G401.6 (cell line): ENCODE results near the gene C8B.

Experiments
- FAIRE-seq: peaks from 2 replicates; lab custom pipeline; 2012; peaks lifted over from hg19 to GRCh38; lab: Jason Lieb, UNC

C8B gene

DNA sequence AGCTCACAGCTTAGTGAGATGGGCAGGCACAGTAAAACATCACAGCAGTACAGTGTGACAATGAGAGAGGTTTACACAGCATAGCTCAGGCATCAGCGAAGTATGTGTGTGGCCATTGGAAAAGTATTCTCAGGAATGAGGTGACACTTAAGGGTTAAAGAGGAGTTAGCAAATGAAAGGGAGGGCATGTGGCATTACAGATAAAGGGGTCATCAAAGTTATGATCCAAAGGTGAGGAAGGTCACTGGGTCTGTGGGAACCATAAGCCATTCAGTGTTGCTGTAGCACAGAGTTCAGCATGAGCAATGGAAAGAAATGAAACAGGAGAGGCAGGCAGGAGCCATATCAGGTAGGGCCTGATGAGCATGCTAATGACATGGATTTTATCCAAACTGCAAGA is 4.5 kb upstream of the C8B start:
- FAIRE-seq, result no peak

DNA sequence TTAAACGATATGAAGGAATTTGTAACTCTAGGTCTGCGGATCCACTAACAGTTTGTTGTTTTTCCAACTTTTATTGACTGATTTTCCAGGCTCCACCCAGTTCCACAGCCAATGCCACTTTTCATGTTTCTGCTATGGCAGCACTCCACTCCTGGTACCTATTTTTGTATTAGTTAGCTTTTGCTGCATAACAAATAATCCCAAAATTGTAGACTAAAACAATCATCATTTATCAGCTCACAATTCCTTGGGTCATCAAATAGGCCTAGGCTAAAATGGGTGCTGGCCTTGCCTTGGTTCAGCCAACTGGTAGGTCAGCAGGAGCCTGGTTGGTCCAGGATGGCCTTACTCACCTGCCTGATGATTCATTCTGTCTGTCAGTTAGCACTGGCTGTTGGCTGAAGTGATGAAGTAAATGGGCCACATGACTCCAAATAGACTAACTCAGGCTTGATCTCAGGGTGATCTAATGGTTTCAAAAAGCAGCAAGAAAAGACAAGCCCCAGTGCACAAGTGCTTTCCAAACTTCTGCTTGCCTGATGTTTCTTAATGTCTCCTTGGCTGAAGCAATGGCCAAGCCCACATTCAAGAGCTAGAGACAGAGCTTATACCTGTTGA is 3.2 kb upstream of the C8B start:
- FAIRE-seq, result no peak

DNA sequence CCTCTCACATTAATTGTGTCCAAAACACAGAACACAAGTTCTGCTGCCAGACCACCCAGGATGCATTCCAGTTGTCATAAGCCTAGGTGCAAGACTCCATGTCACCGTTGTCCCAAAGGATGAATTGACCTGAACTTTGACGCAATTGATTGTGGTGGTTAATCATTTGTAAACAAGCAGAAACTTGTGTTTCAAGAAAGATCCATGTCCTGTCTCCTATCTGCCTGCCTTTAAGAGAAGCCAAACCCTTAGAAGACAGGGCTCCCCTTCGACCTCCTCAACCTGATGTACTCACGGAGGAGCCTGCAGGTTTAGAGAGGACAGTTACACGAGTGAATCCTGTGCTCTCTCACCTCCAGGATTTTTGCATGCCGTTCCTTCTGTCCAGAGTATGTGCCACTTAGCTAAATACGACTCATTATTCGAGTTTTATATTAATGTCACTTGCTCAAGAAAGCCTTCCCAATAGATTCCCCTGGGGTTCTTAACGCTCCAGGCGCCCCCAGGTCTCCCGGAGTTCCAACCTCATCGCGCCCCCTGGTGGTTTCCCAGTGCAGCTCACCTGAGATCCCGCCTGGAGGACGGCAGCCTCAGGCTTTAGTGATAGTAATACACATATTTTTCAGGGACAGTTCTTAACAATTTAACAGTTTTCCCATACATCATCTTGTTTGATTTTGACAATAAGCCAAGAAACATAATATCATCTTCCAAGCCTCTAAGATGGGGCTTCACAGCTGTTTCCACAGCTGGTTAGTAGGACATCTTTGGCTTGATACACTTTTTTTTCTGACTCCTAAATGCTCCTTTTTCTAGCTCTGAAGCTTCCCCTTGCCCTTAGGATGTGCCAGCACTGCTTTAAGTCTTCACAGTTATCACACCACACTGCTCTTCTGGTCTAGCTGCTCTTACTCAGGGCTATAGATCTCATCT is 2.4 kb upstream of the C8B start:
- FAIRE-seq, result no peak

DNA sequence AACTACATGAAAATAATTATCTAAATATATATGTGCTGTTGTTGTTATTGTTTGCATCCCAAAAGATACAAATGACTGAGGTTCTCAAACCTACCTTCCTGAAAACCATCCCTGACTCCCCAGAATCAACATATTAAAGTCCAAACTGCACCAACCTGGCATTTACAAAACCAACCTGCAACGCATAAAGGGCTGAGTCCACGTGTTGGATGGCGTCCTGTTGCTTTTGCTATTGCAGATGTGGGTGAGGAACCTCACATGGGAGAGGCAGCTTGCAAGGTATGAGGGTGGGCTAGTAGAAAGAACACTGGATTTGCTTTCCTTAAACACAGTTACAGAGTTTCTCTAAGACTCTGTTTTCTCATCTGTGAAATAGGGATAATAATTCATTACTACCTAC is 1.5 kb upstream of the C8B start:
- FAIRE-seq, result no peak

DNA sequence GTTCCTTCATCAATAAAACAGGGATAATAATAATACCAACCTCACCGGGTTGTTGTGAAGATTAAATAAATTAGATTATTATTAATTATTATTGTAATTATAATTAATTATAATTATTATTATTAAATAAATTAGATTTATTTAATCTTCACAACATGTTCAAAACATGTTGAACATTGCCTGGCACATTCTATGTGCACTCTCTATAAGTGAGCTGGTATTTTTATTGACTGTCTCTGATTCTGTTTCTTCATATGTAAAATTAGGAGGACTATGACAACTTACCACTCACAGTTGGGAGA is 834 bp upstream of the C8B start:
- FAIRE-seq, result no peak

DNA sequence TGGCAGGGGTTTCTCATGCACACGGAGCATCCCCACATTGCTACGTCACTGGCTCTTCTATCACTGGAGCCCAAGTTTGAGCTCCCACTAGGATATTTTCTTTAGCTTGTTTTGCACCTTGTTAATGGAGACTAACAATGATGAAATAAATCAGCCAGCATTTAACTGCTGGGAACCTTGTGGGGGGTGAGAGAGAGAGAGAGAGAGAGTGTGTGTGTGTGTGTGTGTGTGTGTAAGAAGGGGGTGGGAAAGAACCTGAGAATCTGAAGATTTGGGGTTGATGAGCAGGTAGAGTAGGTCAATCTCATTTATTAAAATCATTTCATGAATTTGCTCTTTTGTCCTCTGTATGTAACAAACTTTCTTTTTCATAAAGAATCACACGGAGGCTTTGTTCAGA is 624 bp downstream of the C8B start:
- FAIRE-seq, result no peak

DNA sequence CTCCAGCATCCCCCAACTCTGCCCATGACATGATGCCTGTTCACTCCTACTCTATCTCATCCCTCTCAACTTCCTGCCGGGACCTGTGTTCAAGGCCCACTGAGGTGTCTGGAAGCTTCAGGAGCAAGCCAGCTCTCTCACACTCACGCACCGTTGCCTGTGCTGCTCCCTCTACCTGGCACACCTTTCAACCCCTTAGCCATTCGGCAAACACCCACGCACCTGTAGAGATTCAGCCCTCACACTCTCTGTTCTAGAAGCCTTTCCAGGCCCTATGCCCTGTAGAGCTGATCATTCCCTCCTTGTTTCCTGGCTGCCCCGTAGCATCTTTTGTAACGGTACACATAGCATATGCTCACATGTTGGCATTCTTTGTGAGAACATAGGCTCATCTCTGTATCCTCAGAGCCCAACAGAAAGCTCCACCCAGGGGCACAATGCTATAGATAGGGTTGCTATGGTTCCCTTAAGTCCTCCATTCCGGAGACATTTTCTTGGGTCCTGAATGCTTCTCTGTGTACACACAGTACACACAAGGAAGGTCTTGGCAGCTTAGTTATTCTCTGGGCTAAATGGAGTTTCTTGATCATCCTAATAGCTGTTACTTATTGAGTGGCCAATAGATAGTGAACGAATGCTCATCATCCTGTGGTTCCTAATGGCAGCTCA is 1.3 kb downstream of the C8B start:
- no peak for FAIRE-seq

DNA sequence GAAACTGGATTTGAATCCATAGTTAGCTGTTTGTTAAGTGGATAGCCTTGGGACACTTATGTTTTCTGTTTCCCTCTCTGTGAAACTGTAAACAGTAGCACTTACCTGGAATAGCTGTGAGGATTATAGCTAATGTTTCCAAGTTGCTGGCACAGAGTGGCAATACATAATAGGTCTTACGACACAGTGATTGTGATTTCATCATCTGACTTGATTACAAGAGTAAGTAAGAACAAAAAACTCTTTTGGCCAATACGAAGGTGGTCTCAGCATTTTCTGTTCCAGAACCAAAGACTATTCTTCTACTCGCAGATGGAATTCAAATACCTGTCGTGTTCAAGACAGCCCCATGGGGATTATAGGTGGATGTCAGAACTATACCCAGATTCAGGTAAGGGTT is 2.1 kb downstream of the C8B start:
- FAIRE-seq, result no peak

DNA sequence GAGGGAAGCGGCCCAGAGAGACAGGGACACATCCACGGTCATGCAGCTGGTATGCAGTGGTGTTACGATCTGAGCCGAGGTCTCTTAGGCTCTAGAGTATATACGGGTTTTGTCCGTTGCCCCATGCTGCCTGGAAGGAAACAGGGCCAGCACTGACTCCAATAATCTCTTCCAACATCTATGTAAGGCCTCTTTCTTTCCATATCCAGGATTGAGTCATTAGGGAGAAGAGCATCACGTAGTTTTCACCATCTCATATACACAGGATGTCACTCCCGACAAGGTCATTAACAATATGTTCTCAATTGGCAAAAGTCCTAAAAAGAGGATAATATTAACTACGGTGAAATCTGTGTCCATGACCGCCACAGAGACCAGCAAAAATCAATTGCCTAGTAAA is 4.4 kb downstream of the C8B start:
- FAIRE-seq, result no peak

DNA sequence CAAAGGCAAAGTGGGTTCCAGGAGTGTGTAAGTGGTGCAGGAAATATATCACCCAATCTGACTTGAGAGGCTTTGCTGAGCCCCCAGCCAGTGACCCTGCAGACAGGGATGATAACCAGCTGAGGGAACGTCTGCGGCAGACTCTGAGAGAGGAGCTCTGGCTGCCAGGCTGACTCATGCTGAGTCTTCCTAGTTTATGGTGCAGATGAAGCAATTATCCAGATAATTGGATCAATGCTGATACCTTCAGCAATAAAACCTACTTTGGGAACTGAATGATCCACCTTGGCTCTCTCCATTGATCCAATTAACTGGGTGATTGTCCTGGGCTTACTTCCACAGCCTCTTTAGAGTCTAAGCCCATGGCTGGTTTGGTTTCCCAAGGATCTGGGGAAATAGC is 7.3 kb downstream of the C8B start:
- FAIRE-seq, result no peak

DNA sequence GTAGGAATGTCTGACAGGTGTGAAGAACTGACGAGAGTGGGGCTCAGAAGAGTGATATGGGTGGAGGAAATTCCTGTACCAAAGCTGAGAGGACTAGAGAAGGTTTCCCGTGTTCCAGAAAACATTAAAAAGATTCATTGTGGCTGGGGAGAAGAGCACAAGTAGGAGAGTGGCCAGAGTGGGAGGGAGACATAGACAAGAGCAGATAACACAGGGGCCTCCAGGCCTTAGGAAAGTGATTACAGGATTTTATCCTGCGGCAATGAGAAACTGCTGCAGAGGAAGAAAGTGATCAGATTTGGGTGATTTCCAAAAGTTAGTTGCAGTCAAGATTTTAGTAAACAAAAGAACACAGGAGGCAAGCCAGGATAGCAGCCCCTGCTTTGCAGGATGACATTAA is 7.9 kb downstream of the C8B start:
- no peak for FAIRE-seq

DNA sequence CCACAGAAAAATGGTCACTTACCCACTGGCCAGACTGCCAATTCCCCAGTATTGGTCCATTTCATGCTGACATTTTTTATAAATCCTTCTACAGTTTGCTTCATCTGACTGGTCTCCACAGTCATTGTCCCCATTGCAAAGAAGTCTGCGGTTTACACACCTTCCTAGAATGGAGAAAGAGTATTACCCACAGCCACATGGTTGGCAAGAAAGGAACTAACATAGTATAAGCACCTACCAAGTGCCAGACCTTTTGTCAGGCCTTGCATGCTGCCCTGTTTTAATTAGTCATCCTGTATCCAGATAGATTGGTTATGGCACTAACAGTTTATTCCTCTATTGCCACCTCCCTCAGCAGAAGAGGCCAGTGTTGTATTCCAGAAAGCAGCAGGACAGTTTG is 11.2 kb downstream of the C8B start:
- FAIRE-seq, result no peak

DNA sequence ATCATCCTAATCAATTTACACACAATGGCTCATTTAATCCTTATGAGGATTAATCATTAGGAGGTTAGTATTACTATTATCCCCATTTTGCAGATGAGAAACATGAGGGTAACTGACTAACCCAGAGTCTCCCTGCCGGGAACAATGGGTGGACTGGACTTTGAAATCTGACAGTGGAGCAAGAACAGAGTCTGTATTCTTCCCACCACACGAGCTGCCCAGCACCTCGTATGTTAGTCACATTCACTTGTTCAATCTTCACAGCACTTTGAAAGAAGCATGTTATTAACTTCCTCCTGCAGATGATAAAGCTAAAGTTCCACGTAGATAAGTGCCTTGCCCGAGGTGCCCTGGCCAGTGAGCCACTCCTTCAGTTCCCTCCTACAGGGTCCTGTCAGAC is 12.4 kb downstream of the C8B start:
- no peak for FAIRE-seq

DNA sequence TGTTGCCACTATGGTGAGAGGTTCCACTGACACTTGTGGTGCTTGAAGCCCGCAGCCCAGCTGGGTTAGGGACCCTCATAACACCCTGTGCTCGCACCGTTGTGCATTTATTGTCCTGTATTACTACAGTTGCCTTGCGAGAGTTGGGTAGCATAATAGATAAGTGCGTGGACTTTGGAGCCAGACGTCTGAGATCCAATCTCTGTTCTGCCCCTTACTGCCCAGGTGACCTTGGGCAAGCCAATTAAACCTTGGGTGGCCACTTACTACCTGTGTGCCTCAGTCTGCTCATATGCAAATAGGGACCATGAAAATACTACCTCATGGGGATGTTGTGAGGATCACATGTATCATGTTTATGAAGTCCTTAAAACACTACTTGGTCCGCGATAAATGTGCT is 13.3 kb downstream of the C8B start:
- no peak for FAIRE-seq

DNA sequence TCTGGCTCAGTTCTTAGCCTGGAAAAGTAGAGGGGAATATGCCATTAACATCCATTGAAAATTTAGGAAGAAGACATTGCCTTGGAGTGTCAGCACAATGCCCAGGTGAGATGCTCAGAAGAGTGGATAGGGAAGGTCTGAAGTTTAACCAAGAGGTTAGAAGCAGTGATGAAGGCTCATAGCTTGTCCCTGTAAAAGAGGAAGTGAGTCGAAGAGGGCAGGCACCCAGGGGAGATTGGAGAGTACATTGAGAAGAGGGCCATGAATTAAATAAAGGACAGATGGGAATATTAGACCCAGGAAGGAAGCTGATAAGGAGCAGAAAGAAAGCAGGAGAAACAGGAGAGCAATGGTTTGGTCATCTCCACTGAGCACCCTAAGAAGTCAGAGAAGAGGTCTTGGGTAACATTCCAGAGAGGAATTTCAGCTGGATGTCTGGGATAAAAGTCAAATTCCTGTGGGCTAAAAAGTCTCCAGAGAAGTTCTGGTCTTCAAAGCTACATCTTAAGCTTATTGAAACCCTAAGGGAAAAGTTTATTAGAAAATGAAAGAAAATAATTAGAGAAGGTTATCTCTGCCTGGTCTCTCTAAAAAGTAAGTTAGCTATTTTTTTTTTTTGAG is 17.3 kb downstream of the C8B start:
- no peak for FAIRE-seq

DNA sequence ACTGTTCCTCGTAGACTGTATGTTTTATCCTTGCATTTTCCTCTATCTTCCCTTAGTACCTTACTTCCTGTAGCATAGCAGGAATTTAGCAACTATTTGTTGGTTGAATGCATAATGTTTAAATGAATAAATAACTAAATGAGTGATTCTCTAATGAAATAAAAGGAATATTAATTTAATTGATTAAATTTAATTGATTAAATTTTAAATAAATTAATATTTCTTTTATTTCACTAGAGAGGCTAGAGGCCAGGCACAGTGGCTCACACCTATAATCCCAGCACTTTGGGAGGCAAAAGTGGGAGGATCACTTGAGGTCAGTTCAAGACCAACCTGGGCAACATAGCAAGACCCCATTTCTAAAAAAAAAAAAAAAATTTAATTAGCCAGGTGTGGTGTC is 25.8 kb downstream of the C8B start:
- no peak for FAIRE-seq

DNA sequence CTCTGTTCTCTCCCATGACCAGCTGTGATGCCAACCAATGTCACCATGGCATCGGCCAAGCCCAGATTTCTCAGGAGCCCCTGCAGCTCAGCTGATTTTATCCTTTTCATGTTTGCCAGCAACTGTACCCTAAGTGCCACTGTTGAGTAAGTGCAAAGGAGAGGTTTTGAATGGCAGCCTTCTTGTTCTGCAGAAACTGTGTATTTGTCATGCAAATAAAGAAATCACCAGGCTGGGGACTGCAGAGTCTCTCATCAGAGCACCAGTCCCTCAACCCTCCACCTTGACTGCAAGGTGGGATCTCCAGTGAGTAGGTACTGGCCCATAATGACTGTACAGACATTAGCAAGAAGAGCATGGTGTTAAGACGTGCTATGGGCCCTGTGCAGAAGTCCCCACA is 26.6 kb downstream of the C8B start:
- no peak for FAIRE-seq

DNA sequence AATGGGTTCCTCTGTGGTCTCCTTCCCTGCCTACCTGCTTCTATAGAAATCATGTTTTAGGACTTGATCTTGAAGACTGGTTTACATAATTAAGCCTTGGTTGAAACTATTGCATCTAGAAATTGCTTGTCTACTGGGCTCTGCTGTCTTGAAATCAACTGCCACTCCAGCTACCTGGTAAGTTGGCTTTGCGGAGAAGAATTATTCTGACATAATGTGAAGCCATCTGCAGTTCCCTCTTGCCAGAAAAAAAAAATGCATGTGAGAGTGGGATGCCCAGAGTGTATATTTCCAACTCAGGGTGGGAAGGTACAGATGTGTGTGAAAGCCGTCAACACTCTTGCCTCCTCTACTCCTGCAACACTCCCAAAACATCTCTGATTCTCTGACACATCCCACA is 27.2 kb downstream of the C8B start:
- no peak for FAIRE-seq

DNA sequence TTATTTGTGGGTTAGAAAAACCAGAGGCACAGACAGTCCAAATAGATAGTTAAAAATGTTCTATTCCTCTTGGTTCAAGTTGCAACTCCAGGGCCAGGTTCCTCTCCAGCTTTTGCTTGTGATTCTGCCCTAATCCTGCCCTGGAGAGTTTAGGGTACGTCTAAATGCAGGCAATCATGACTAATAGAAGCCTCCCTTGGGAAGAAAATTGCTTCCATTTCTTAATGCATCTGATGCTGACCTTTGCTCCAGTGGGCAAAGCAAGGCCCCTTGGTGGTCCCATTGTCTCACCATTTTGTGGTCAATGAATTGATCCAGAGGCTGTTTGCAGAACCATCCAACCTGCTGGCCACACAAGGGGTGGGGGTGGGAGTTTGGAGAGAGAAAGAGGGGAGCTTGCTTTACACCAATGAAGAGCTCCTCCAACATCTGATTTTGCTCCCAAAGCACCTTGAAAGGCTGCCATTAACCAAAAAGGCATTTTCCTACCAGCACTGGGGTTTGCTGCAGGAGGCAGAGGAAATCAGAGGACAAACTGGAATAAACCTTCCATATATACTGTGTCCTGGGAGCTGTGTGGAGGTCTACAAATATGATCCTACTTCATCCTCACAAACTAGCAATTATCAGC is 31.3 kb downstream of the C8B start:
- FAIRE-seq, result no peak

DNA sequence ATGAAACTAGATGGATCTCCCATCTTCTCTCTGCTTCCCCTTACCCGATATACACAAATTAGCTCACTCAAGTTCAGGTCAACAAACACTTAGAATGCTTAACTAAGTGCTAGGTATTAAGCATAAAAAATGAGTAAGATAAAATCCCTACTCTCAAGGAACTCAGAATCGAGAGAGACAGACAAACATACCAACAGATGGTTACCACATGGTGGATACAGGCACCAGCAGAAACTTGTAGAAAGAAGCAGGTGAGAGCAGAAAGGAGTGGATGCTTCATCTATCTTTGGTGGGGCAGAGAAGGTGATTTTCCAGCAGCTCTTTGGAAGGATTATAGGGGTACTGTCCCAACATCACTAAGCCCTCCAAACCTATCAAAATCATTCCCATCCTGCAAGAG is 32.2 kb downstream of the C8B start:
- FAIRE-seq, result no peak

DNA sequence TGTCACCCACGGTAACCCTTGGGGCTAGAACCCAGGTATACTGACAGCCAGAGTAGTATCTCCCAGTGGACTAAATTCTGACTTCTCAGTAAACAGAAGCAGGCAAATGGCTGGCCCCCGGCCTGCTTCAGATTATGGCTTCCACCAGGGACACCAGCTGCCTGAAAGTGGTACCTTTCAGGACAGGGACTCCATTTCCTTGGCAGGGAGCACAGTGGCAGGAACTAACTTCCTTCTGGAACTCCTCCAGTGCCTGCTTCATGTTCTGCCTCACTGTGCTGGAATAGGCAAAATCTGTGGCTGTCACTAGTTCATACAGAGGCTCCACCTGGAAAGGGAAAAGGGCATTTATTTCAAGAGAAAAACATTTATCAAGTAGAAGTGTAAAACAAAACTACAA is 32.7 kb downstream of the C8B start:
- FAIRE-seq, result no peak

DNA sequence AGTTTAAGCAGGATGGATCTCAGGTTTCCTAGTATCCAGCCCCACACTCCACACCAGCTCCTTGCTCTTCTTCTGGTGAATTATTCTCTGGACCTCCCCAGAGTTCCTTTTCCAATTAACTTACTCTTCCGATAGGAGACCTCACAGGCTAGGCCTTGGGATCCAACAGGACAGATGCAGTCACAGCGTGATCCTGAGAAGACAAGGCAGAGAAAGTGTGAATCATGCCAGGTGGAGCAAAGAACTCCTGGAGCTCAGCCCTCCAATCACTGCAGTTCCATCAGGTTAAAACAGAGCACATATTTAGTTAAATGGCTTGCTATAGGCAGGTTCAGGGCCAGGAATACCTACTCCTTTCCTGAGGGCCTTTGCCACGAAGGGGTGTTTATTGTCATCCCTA is 34.1 kb downstream of the C8B start:
- no peak for FAIRE-seq

DNA sequence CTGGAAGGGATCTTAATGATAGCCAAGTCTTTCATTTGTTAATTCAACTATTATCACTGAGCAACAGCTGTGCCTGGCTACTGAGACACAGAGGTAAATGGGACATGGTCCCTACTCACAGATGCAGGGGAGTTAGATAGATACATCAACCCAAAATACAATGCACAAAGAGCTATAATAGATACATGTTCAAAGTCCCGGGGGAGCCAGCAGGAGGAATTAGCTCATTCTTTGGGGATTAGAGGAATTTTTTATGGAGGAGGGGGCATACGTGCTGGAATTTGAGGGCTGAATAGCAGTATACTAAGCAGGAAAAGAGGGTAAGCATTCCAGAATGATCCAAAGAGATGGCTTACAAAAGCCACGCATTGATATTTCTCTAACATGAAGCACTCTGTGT is 34.6 kb downstream of the C8B start:
- no peak for FAIRE-seq
